ENCODE measurements around the gene GNG12. TPM values are rescaled to one million over a fixed set of nuclear protein-coding genes. Genes with fewer than 3 reads are reported as not detected.
A peak's percentile ranks its signal among the peaks of the same experiment; 100 is the strongest.

GNG12 gene
- polyA plus RNA-seq, 1 experiment: 185 TPM

GRCh38 chr1:67690018-67690363 lies 143.3 kb downstream of the GNG12 start:
- TF ChIP-seq CTCF (IDR thresholded peaks at IDR 0.05; ENCODE audit: low read depth, low read length): no peak
- Histone ChIP-seq H3K27me3 (ENCODE audit: control insufficient read depth, insufficient read depth, low read length) (no peaks in the 10 kb centered on the region), H3K9me3 (ENCODE audit: control insufficient read depth, insufficient read depth, low read length) (peaks cover 6% of the 10 kb centered on the region; the same call in 1 of the 2 replicates), H3K27ac (ENCODE audit: low read depth, low read length) (no peak overlapping the region), H3K4me3 (ENCODE audit: low read depth, low read length) (no peak overlapping the region)
- POLR2A ChIA-PET: interaction anchor here (0.9 kb wide), 1 partner anchor 9 kb away, joined by 7 read pairs; no protein-coding TSS in a partner anchor
- no peak for DNase-seq (ENCODE audit: low read depth, low spot score)
- CTCF ChIA-PET: interaction anchor here (7.5 kb wide), 1 partner anchor 71 kb away, joined by 51 read pairs; no protein-coding TSS in a partner anchor

GRCh38 chr1:67689267-67690017 lies 143.8 kb downstream of the GNG12 start:
- Histone ChIP-seq H3K4me3 (ENCODE audit: low read depth, low read length) (no peak overlapping the region), H3K27ac (ENCODE audit: low read depth, low read length) (no peak overlapping the region), H3K9me3 (ENCODE audit: control insufficient read depth, insufficient read depth, low read length) (peaks cover 6% of the 10 kb centered on the region; the same call in 1 of the 2 replicates), H3K27me3 (ENCODE audit: control insufficient read depth, insufficient read depth, low read length) (no peaks in the 10 kb centered on the region)
- POLR2A ChIA-PET: interaction anchor here (0.9 to 1.1 kb wide), 2 partner anchors 10 to 60 kb away, joined by 4 to 7 read pairs; no protein-coding TSS in a partner anchor
- no peak for TF ChIP-seq CTCF (IDR thresholded peaks at IDR 0.05; ENCODE audit: low read depth, low read length)
- DNase-seq (ENCODE audit: low read depth, low spot score): no peak
- CTCF ChIA-PET: interaction anchor here (0.6 to 7.5 kb wide), 5 partner anchors 14 to 758 kb away, joined by 3 to 51 read pairs (median 5); no protein-coding TSS in a partner anchor

GRCh38 chr1:67688526-67689219 lies 144.6 kb downstream of the GNG12 start:
- H3K9me3 ChIP-seq (ENCODE audit: control insufficient read depth, insufficient read depth, low read length): peaks cover 6% of the 10 kb centered on the region; the same call in 1 of the 2 replicates
- H3K27me3 ChIP-seq (ENCODE audit: control insufficient read depth, insufficient read depth, low read length): no peaks in the 10 kb centered on the region
- H3K4me3 ChIP-seq (ENCODE audit: low read depth, low read length): peak overlapping the region; percentile 28
- H3K27ac ChIP-seq (ENCODE audit: low read depth, low read length): peak overlapping the region; percentile 23
- no peak for DNase-seq (ENCODE audit: low read depth, low spot score)
- CTCF ChIA-PET: interaction anchor here (0.5 to 7.5 kb wide), 5 partner anchors 13 to 153 kb away, joined by 3 to 51 read pairs (median 5); no protein-coding TSS in a partner anchor
- no peak for TF ChIP-seq CTCF (IDR thresholded peaks at IDR 0.05; ENCODE audit: low read depth, low read length)
- POLR2A ChIA-PET: interaction anchor here (1.1 kb wide), 1 partner anchor 61 kb away, joined by 4 read pairs; no protein-coding TSS in a partner anchor

GRCh38 chr1:67687649-67688048 lies 145.6 kb downstream of the GNG12 start:
- ChIA-PET POLR2A (interaction anchor here (0.6 to 4.0 kb wide), 3 partner anchors 12 to 116 kb away, joined by 4 to 43 read pairs (median 29); no protein-coding TSS in a partner anchor), CTCF (interaction anchor here (0.5 to 7.5 kb wide), 5 partner anchors 9 to 152 kb away, joined by 3 to 51 read pairs (median 5); no protein-coding TSS in a partner anchor)
- peak; percentile 47 for DNase-seq (ENCODE audit: low read depth, low spot score)

More at GRCh38 chr1:67687649-67688048, 145.6 kb downstream of the GNG12 start:
- H3K27me3 ChIP-seq (ENCODE audit: control insufficient read depth, insufficient read depth, low read length): no peaks in the 10 kb centered on the region
- H3K4me3 ChIP-seq (ENCODE audit: low read depth, low read length): peak overlapping the region; percentile 89
- no peak for TF ChIP-seq CTCF (IDR thresholded peaks at IDR 0.05; ENCODE audit: low read depth, low read length)
- peaks cover 6% of the 10 kb centered on the region; the same call in 1 of the 2 replicates for H3K9me3 ChIP-seq (ENCODE audit: control insufficient read depth, insufficient read depth, low read length)
- no peak overlapping the region for H3K27ac ChIP-seq (ENCODE audit: low read depth, low read length)

All from AG04450 (cell line).